Kidney (tissue), 14 donors: Measurements from ENCODE around the gene TBC1D17. TPM values are rescaled to one million over a fixed set of nuclear protein-coding genes. Genes with fewer than 3 reads are reported as not detected.

Experiments
- DNase-seq, 5 donors: peaks; one replicate each; pipeline ENCODE4 v3.0.0-alpha.2; 2013 to 2020
- FAIRE-seq: peaks from 2 replicates; lab custom pipeline; 2012; peaks lifted over from hg19 to GRCh38; lab: Jason Lieb, UNC
- H3K27ac ChIP-seq, 2 donors: one replicate each; pipeline ENCODE4 v1.7.0; 2013; ENCODE audit warnings: low read depth in 2 of 2, low read length in 2 of 2, inconsistent platforms in 1 of 2
- H3K27me3 ChIP-seq: one replicate; pipeline ENCODE4 v1.7.1; 2013; ENCODE audit warnings: low read length, inconsistent platforms; ENCODE audit not compliant: control insufficient read depth, insufficient read depth
- H3K36me3 ChIP-seq, 3 donors: one replicate each; pipeline versions ENCODE4 v1.7.0 to v1.7.1; 2013; ENCODE audit warnings: low read length in 3 of 3, control low read depth in 1 of 3, inconsistent platforms in 1 of 3; ENCODE audit not compliant: insufficient read depth in 3 of 3, control insufficient read depth in 2 of 3
- H3K4me1 ChIP-seq, 3 donors: one replicate each; pipeline versions ENCODE4 v1.7.0 to v1.7.1; 2013; ENCODE audit warnings: low read length in 3 of 3, inconsistent platforms in 1 of 3, low read depth in 1 of 3; ENCODE audit not compliant: control insufficient read depth in 2 of 3, insufficient read depth in 2 of 3
- H3K4me3 ChIP-seq, 3 donors: one replicate each; pipeline versions ENCODE4 v1.7.0 to v1.8.1; 2013; ENCODE audit warnings: low read length in 3 of 3, control low read depth in 1 of 3, inconsistent platforms in 1 of 3
- H3K9ac ChIP-seq, 3 donors: one replicate each; pipeline versions ENCODE4 v1.7.0 to v1.7.1; 2013; ENCODE audit warnings: low read length in 3 of 3, control low read depth in 1 of 3, inconsistent platforms in 1 of 3
- H3K9me3 ChIP-seq, 3 donors: one replicate each; pipeline versions ENCODE4 v1.7.0 to v1.7.1; 2013; ENCODE audit warnings: low read length in 3 of 3, control low read depth in 1 of 3, inconsistent platforms in 1 of 3; ENCODE audit not compliant: control insufficient read depth in 2 of 3, insufficient read depth in 1 of 3
- CTCF ChIP-seq: IDR thresholded peaks from 3 replicates; pipeline ENCODE4 v1.5.1; 2012; ENCODE audit warnings: mild to moderate bottlenecking, moderate library complexity, borderline replicate concordance; ENCODE audit not compliant: insufficient read depth; ENCODE audit errors: extremely low read depth
- intact Hi-C: fragments of 100-400 bp; cut with DNase I; formaldehyde crosslinking; loops from one replicate; pipeline ENCODE4 v1.11.1; 2022
- polyA plus RNA-seq: library from polyadenylated mRNA; stranded (reverse); fragments of 350-450 nt; fragmentation: Illumina TruSeq; extraction: RNeasy Lipid Tissue Mini Kit (QIAGEN cat#74804); gene quantifications from one replicate; pipeline ENCODE4 v1.2.3, GENCODE V29; 2014; ENCODE audit warnings: low read depth, low replicate concordance; ENCODE audit not compliant: insufficient read depth
- total RNA-seq: library from RNA; stranded (reverse); fragmentation: NEBNext Ultra II Directional; extraction: Animal tissue kit (Norgen Biotek cat#: 25700); gene quantifications from one replicate; pipeline ENCODE4 v1.2.1, GENCODE V29; 2021
- donor health status: control.
- donor health status: control.
- donor health status: control.
- donor health status: control.
- donor health status: control.
- donor health status: DM: yes; HTN: yes; CAD: no.
- donor health status: Normal renal cell carcinoma (clear cell type).

TBC1D17 gene
- total and polyA plus RNA-seq, 2 donors from 2014 or later = 34.8 to 43.6 TPM

DNA sequence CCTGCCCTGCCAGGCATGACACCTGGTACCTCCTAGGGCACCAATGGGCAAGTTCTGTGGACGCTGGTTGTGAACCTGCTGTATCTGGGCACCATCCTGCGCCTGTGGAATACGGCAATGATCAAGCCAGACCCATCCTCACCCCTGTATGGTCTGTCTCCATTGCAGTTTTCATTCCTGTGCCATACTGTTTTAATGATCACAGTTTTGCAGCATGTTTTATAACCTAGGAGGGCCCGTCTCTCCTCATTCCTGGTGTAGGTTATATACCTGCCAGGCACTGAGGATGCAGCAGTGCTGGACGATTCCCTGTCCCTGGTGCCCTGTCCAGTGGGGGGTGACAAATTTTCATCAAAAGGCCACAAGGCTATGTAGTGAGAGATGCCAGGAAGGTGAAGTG is 5.6 kb downstream of the TBC1D17 start:
- Histone ChIP-seq H3K4me3 (no peak overlapping the region), H3K4me1 (peaks cover 0 to 11% (median 6%) of the 10 kb centered on the region in 3 donors), H3K9me3 (peaks cover 0 to 5% (median 0%) of the 10 kb centered on the region in 3 donors), H3K27me3 (no peaks in the 10 kb centered on the region), H3K27ac (no peak overlapping the region), H3K36me3 (peaks cover 8 to 63% (median 34%) of the 10 kb centered on the region in 3 donors), H3K9ac (no peak overlapping the region)
- no peak for TF ChIP-seq CTCF
- FAIRE-seq = no peak
- intact Hi-C loops = no loop called here
- no peak for DNase-seq

- Histone ChIP-seq H3K36me3 (peaks cover 8 to 56% (median 34%) of the 10 kb centered on the region in 3 donors), H3K4me3 (no peak overlapping the region), H3K9me3 (peaks cover 0 to 5% (median 0%) of the 10 kb centered on the region in 3 donors), H3K27ac (no peak overlapping the region), H3K4me1 (peaks cover 0 to 2% (median 0%) of the 10 kb centered on the region in 3 donors), H3K27me3 (no peaks in the 10 kb centered on the region), H3K9ac (no peak overlapping the region)
- intact Hi-C loops = no loop called here
- TF ChIP-seq CTCF = no peak
- peak in 2 of 5 donors; percentile 48 to 74 for DNase-seq
- FAIRE-seq = no peak
These were observed 6.6 kb downstream of the TBC1D17 start for GRCh38 chr19:49884109-49884508.

DNA sequence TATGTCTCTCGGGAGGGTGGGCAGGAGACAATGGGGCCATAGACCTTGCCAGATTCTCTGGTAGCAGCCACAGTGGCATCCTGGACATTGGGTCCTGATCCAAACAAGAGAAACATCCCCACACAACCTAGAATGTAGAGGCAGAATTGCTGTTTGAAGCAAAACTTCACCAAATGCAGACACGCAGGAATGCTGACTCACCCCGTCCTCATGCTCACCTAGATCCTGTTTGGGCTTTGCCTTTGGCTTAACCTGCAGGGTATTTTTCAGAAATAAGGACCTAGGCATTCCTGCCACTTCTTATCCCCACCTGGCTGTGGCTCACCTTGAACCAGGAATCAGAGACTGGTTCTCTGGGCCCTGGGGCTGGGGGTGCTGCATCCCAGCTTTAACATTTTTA is 7.3 kb downstream of the TBC1D17 start:
- Histone ChIP-seq H3K36me3 (peaks cover 6 to 51% (median 34%) of the 10 kb centered on the region in 3 donors), H3K27me3 (no peaks in the 10 kb centered on the region), H3K4me3 (no peak overlapping the region), H3K9me3 (peaks cover 0 to 5% (median 0%) of the 10 kb centered on the region in 3 donors), H3K9ac (no peak overlapping the region), H3K4me1 (peaks cover 0 to 2% (median 0%) of the 10 kb centered on the region in 3 donors), H3K27ac (no peak overlapping the region)
- FAIRE-seq = no peak
- TF ChIP-seq CTCF = no peak
- intact Hi-C loops = no loop called here
- no peak for DNase-seq
